HG02840 (cell line): ENCODE measurements around the gene GABRR3.
"Not testable (repeated sequence)": the region's sequence is repeated elsewhere in the genome, so short reads cannot be mapped to it uniquely, and the experiment has no call there.

Source experiments
- ATAC-seq: cut with Tn5 transposase; IDR thresholded peaks from one replicate; pipeline ENCODE4 v1.9.1; 2021; ENCODE audit warnings: mild to moderate bottlenecking, moderate library complexity, moderate number of reproducible peaks; ENCODE audit not compliant: unreplicated experiment, low FRiP score

Gene GABRR3

DNA sequence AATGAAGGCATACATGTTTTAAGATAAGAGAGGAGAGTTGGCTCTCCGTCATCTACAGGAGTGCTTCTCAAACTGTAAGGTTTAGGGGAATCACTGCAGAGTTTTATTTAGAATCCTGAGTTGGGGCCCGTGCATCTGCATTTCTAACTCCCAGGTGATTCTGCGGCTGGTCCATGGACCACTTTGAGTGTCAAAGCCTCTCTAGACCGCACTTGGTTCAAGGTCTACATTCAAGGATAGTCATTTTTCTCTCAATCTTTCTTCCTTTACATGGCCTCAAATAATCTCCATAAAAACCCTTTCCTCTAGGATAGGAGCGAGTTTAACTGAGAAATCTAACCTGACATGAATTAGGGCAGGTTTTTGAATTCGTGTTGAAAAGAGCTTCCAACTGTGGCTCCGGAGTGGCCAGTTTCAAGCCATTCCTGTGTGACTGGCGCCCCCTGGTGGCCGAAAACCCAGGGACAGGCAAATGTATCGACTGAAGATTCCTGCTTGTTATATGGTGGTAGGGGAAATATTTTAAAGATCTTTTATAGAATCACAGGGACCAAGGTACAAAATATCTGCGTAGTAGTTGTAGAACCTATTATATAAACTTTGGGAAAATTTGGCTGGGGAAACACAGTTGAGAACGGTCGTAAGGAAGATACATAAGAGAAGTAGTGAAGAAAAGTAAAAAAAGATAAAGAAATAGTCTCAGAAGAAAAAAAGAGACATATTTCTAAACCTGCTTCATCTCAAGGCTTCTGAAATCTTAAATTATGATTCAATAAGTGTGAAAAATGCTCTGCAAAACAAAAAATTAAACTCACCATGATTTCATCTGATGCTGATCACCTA lies 11.9 kb downstream of the GABRR3 start:
- no peak for ATAC-seq

DNA sequence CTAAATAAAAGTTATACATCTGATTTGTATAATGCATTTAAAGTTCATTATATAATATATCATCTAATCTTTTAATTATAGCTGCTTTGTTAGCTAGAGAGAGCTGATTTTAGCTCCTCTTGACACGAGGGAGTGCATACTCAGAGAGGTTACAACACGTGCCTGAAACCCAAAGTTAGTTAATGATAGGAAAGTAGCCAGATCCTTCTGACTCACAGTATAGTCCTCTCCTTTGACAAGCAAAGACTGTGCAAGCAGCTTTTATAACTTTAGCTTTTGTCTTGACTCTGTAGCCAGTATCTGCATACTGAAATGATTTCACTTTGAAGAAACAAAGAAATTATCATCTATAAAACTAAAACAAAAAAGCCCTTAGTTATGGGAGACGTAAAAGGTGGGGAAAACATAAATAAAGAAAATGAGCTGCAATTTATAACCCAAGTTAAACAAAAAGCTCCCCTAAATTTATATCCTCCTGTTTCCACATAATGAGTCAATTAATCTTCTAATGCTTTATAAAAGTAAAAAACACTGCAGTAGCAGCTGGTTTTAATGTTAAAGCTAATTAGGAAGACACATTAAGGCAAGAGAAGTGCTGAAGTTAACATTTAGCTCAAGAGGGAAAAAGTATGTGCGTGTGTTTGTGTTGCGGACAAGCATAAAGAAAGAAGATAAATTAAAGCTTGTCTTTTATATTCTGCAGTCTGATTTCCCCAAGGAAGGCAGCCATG lies 13.1 kb downstream of the GABRR3 start:
- ATAC-seq: no peak

DNA sequence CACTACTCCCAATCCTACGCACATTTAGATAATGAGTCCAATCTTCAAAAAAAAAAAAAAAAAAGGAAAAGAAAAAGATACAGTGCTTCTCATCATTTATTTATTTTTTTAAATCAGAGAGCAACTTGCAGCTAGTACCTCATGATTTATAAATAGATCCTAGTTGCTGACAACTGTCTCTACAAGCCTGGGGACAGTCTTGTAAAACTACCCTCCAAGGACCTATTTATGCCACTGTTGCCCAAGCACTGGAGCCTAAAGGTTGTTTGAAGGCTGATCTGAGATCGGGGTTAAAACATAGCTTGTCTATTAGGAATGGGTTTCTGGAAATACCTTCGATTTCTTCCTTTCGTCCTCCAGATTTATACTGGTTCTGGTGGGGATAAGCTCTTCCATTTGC lies 14.7 kb downstream of the GABRR3 start:
- no peak for ATAC-seq

DNA sequence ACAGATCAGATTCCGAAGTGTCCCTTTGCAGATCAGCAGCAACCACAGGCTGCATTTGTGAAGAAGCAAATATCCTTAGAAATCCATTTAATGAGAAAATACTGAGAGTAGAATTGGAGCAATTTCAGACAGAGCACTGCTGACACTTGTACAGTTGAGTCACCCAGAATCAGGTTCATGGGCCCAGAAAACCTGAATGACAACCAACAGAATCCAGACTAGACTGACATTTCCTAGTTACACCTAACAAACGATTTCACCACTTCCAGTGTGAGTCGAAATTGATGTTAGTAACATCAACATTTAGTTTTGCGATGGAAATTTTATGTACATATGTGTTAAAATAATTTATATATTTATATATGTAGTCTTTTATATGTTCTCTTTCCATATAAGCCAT lies 16.8 kb downstream of the GABRR3 start:
- ATAC-seq: no peak

DNA sequence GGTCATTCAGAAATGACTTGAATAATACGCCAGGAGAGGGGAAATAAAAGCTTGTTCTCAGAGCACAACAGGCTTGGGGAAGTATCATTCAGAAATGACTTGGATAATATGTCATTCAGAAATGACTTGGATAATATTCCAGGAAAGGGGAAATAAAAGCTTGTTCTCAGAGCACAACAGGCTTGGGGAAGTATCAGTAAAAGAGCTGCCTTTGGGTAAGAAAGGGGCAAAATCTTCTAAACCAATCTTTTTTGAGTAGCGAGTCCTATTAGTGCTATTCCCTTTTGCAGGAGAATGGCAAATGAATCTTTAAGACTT lies 20.9 kb downstream of the GABRR3 start:
- ATAC-seq: no peak

DNA sequence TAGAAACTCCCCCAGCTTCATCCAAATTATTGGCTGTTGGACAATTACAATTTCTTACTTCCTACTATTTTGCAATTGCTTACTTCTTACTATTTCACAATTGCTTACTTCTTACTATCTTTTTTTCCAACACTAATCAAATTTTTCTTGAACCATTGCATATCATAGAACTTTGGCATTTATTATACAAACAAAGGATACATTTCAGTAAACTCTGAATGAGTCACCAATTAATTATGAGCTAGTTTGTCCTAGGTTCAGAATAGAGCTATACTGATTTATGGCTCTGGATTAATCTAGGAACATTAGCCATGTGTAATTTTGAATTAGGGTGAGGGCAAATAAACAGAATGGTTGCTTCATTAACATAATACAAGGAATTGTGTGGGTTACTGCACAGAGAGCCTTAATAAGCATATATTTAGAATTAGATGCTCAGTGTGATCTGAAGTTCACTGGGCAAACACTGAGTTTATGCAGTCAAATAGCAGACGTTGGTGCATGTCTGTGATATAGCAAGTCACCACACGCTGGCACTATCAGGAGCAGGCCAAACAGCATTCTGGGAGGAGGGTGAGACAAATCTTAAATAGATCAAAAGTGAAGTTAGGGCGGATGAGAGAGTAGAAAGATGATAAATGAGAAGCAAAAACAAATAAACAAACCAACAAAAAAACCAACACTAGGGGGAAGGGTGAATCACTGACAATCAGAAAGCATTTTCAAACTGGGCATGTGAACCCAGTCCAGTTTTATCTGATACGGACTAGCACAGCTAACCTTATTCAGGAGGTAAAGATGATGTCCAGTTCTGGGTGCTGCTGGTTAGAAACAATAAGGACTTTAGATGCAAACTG lies 21.5 kb downstream of the GABRR3 start:
- ATAC-seq: no peak

DNA sequence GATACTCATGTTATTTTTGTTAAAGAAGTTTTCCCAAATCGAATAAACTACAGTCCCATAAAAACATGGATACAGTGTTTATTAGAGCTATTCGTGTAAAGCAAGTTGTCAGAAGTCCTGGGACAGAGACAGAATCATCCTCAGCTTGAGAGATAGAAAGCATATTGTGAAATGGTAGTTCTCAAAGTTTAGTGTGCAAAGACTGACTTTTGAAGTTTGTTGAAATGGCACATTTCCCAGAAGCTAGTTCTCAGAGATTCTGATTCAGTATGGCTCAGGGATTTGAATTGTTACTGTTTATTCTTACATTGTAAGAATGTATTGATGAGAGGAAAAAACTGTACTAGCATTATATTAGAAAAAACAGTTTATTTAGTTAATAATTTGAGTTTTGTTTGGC lies 22.1 kb downstream of the GABRR3 start:
- no peak for ATAC-seq

DNA sequence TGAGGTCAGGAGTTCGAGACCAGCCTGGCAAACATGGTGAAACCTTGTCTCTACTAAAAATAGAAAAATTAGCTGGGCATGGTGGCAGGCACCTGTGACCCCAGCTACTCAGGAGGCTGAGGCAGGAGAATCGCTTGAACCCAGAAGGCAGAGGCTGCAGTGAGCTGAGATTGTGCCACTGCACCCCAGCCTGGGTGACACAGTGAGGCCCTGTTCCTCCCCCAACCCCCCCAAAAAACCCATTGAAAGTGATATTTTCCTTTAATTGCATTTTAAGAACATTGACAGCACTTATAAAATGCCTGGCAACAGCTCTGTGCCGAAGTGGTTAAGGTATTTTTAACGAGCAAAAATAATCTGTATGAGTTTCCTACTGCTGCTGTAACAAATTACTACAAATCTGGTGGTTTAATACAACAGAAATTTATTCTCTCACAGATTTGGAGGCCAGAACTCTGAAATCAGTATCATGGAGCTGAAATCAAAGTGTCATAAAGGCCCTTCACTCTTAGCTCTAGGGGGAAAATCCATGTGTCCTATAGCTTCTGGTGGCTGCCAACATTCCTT lies 24.1 kb downstream of the GABRR3 start:
- ATAC-seq: not testable (repeated sequence)

DNA sequence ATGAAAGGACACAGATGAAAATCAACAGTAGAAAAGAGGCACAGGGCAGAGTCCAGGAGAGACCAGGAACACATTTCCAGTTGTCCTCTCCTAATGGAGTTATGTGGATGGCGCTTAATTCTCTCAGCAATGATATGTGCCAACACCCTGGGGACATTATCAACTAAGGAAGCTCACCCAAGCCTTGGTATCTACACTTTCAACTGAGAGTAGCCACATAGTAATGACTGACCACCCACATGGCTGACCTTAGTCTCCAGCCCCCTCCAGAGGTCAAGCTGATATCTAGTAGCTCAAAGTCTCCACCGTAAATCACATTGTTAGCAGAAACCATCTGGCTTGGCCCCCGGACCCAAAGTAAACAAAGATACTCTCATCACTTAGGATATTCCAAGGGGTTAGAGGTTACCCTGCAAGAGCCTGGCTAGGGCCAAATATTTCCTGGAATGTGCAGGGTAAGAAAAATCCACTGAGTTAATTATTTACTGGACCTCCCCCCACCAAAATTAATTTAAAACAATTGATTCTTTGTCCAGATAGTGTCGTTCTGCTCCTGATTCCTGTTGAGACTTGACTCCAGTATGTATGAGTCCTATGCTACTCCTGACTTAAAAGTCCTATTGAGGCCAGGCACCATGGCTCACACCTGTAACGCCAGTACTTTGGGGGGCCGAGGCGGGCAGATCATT lies 24.8 kb downstream of the GABRR3 start:
- no peak for ATAC-seq

DNA sequence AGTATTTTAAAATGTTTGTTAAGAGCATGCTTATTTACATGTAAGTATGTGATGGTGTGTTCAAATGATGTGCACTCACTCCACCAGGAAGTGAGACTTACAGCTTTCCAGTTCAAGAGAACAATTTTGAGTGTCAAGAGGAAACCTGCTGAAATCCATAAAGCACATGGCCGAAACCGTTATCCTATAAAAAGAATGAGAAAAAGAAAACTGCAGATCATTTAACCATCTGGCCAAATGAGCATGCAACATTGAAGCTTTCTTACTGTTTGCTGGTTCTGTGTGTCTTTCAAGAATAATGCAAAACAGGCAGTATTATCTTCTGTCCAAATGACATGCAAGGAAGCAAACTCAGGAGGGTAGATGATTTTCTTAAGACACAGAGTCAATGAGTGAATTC lies 26.3 kb downstream of the GABRR3 start:
- peak; percentile 66 for ATAC-seq

DNA sequence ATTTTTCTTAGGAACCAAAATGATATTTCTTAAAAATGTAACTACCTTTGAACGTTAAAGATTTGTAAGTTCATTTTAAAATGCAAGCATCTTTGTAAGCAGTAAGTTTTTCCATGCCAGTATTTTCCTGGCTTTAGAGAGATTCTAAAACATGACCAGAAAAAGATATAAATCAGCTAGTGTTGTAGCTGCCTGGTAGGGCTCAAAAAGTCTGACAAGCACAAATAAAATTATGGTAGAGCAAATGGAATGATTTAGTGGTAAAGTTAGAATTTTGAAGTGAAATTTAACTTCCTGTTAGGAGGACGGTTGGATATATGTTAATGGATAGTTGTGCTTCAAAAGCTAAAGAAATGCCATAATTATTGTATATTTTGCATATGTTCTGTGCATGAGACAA lies 29.7 kb downstream of the GABRR3 start:
- ATAC-seq: no peak

DNA sequence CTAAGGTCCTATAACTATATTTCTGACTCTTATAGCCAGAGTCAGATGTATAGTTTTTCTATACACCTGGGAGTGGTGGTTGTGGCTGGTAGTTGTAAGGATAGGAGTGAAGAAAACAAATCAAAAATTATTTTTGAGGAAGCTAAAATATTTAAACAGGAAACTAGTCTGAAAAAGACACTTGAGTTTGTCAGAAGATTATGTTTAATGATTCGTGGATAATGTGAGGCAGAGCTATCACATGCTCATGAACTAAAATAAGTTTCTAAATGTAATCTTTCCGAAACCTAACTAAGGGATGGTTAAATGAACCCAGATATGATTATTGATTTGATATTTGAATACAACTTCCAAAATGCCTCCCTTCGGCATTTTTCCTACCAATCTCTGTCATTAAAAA lies 30.4 kb downstream of the GABRR3 start:
- ATAC-seq: no peak

DNA sequence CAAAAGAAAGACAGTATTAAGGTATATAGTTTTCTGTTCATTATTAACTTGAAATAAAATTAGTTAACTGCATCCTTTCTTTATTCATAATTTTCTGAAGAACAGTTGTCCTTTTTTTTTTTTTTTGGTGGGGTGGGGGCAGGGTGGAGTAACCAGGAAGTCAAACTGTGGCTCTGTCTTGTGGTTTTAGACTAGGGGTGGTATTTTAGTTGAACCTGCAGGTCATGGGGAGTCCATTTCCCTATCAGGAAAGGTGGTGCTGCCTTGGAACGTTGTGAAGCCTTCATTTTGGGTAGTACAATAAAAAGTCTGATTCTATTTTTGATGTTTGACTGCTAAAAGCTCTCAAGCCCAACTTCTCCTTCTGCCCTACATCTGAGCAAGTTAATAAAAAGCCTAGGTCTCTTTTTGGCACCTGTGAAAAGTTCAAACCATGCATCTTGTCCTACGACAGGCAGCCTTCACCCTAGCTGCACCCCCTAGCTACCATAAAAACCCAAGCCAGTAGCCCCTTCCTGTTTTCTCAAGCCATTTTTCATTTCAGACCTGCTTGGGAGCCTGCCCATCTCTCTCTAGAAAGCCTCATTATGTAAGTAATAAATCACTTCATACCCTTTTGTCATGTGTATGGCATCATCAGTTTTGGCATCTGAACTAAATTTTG lies 31.7 kb downstream of the GABRR3 start:
- peak; percentile 47 for ATAC-seq

DNA sequence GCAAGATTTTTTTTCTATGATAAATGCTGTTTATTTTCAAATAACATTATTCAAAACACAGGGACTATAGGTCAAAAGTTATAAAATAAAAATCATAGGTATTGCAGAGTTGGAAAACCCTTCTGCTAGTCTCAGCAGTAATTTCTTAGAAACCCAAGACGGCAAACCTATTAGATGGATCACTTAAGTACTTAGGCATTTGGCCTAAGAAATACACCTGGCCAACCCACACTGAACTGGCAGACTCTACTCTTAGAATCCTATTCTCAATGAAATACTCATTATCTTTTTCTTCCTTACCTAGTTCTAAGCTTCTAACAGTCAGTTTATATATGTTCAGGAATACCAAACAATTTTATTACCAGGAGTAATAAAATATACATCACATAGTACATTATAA lies 32.4 kb downstream of the GABRR3 start:
- ATAC-seq: no peak

DNA sequence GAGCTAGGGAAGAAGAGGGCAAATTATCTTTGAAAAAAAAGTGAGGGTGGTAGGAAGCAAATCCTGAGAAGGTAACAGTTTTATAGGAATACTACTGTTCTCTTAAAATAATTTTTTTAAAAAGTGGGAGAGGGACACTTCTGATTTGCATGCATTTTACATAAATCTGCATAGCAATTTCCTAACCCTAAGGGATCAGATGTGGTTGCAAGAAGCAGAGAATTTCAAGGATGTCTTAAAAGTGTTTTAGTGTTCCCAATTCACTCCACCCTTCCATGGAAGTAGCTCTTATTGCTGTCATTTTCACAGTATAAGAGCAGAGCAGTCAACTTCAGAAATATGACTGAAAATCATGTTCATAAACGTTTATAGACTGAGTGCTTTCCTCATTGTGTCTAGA lies 35.1 kb downstream of the GABRR3 start:
- ATAC-seq: no peak

DNA sequence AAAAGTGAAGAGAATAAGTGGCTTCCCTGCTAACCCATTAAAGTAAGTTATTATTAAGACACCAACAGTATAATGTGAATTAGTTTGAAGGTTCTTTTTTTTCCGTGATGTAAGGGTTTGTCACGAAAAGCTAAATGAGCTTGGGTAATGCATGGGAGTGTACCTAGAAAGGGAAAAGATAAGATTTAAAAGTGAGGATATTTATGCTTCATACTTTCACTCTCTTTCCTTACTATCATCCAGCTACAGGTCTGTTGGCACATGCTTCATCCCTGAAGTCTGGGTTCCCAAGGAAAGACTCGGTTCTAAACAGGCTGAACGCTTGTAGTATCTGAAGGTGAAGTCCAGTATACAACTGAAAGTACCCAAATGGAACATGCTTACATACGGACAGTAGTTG lies 36.0 kb downstream of the GABRR3 start:
- no peak for ATAC-seq

DNA sequence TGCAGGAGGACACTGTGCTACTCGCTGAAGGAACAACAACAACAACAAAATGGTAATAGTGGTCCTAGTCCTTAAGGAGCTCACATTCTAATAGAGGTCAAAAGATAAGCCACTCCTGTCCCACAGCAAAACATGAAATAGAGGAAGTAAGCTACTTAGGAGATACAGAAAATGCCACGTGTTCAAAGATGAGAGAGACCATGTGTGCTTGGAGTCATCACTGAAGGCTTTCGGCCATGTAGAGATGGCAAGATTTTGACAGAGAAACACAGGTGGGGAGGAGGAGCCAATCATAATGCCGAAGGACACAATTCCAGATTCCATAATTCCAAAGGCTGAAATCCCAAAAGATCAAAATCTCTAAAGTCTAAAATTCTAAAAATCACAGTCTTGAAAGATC lies 38.1 kb downstream of the GABRR3 start:
- no peak for ATAC-seq

DNA sequence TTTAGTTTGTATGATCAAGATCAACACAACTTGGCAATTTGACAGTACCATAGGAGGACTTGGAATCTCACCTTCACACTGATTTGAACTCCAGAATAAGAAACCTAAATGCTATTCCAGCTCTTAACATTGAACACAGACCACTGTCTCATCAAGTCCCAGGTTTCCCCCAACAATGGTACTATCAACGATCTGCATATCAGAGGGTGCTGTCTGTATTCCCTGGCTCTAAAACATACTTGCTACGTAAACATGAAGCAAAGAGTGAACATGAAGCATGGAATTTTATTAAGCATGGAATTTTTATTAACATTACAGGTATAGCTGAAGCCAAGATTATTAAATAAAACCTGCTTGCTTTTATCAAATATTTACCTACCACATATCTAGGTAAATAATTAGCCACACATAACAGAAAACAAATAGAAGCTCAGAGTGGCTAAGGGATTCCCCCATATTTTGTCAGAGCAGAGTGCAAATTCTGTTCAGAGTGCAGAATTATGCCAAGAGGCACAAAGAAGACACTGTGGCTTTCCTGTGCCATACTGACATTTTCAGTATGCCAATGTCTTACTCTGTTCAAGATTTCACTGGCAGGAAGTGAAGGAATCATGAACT lies 40.7 kb downstream of the GABRR3 start:
- ATAC-seq: no peak

DNA sequence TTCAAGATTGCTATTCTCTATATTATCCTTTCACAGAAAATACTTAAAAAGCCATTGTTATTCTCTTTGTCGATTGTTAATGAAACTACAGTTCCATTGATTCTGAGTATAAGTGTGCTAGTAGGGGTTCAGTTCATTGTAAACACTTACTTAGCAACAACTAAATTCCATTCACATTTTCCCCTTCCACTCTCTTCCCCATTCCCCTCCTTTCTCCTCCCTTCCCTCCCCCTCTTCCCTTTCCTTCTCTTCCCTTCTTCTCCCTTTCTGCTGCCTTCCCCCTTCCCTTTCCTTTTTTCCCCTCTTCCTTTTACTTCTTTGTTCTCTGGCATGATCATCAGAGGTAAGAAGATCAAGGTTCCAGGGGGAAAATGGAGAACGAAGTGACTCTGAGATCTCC lies 41.6 kb downstream of the GABRR3 start:
- ATAC-seq: no peak
